K562 (cell line): ENCODE results near the gene ACOT7. TPM values are rescaled to one million over a fixed set of nuclear protein-coding genes. Genes with fewer than 3 reads are reported as not detected.
"Not testable (repeated sequence)": the region's sequence is repeated elsewhere in the genome, so short reads cannot be mapped to it uniquely, and the experiment has no call there.

Source experiments
- CBFA2T2 ChIP-seq: fragments of 450-650 bp; conservative IDR thresholded peaks from 2 replicates; pipeline ENCODE4 v1.6.1; 2017; ENCODE audit warnings: mild to moderate bottlenecking
- CREB1 ChIP-seq, 2 experiments: sonication (generic) in 1 of 2; formaldehyde crosslinking in 1 of 2; IDR thresholded peaks; 2 replicates each; pipeline versions ENCODE4 v1.6.1 to v1.8.0; 2012 to 2022; ENCODE audit warnings: inconsistent platforms in 1 of 2, mild to moderate bottlenecking in 1 of 2, missing genetic modification reagents in 1 of 2, moderate library complexity in 1 of 2
- JUND ChIP-seq, 2 experiments: IDR thresholded peaks; 2 replicates in 1 of 2; 3 replicates in 1 of 2; pipeline ENCODE4 v1.6.1; 2011; ENCODE audit warnings: borderline replicate concordance in 2 of 2, low read depth in 2 of 2, low read length in 2 of 2, improper control_type of control experiment in 1 of 2, missing biosample characterization in 1 of 2, missing genetic modification characterization in 1 of 2, missing genetic modification reagents in 1 of 2
- NCOR1 ChIP-seq: fragments of 450-650 bp; IDR thresholded peaks from 2 replicates; pipeline ENCODE4 v1.6.1; 2016; ENCODE audit warnings: mild to moderate bottlenecking, moderate library complexity
- POLR2AphosphoS5 ChIP-seq: IDR thresholded peaks from 2 replicates; pipeline ENCODE4 v1.6.1; 2011; ENCODE audit warnings: mild to moderate bottlenecking, low read depth, low read length, moderate library complexity; ENCODE audit not compliant: control insufficient read depth, insufficient read depth
- polyA plus RNA-seq, 8 experiments: library from polyadenylated mRNA; depleted of rRNA in 4 of 8; stranded (reverse) in 5 of 8; unstranded in 3 of 8; fragments of >200 nt; fragmentation: Nextera tagmentation in 2 of 8; fragmentation: Illumina TruSeq in 1 of 8; extraction: Ambion mirVana in 2 of 8; extraction: Trizol in 1 of 8; gene quantifications; 2 replicates each; pipeline versions ENCODE4 v1.2.1 to v1.2.3, GENCODE V29; 2011 to 2014; ENCODE audit warnings: inconsistent platforms in 1 of 8, missing spikeins in 1 of 8
- total RNA-seq, 7 experiments: library from RNA; depleted of rRNA in 6 of 7; stranded (reverse); fragments of >200 nt in 6 of 7; fragmentation: Illumina TruSeq in 2 of 7; extraction: Trizol in 2 of 7; gene quantifications; 2 replicates each; pipeline versions ENCODE4 v1.2.1 to v1.2.3, GENCODE V29; 2011 to 2021; ENCODE audit warnings: low replicate concordance in 1 of 7
- TF ChIP-seq, protein P1 (sequence below): fragments of 200-800 bp; sonication (Bioruptor generic); IDR thresholded peaks from 2 replicates; pipeline ENCODE4 v1.6.1; 2017; ENCODE audit warnings: missing genetic modification characterization, missing compliant biosample characterization
- TF ChIP-seq, protein P2 (sequence below), 2 experiments: fragments of 450-650 bp; conservative IDR thresholded peaks; 2 replicates each; pipeline ENCODE4 v1.6.1; 2017; ENCODE audit warnings: mild to moderate bottlenecking in 2 of 2, moderate library complexity in 2 of 2
- TF ChIP-seq, protein P3 (sequence below): sonication (generic); formaldehyde crosslinking; IDR thresholded peaks from 2 replicates; pipeline ENCODE4 v1.9.0; 2022; ENCODE audit warnings: mild to moderate bottlenecking, missing genetic modification reagents

ACOT7 gene
- total and polyA plus RNA-seq, 9 of the 15 experiments (the other 6 are each of a cell fraction or from before 2014, with no cell fraction given): 7.0 to 92.6 (median 37.2) TPM

DNA sequence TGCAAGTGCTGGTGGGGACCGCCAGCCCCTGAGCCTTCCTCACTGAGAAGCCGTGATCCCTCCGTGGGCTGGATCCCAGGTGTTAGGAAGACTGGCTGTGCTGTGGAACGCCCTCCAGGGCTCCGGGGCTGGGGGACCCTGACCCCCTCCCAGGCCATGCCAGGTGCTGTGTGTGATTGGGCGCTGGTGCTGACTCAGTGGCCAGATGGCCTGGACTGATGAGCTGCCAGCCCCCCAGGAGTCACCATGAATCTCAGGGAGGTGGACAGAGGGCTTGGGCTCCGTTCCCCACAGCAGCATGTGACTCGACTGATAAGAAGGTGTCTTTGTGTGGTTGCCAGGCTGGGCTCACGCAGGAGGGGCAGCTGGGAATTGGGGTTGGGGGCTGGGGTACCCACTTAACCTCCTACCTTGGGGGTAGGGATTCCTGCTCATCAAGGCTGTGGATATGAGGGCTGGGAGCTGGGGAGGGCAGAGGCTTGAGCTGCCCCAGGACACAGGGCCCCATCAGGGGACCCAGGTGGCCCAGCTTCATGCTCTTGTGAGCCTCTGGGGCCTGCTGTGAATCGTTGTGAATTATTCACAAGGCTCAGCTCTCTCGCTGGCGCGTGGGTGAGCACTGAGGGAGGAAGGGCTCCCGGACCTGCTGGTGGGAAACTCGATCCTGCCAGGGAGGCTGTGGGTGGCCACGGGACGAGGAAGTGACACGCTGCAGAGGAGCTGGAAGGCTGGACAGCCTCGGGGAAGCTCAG, 36.3 kb upstream of the ACOT7 start (continued):
- TF ChIP-seq CREB1 (IDR thresholded peaks at IDR 0.05) (peak; percentile 26; the same call in 1 of the 2 replicates), CBFA2T2 (peak; percentile 97), POLR2AphosphoS5 (peak; percentile 61), JUND (IDR thresholded peaks at IDR 0.05; ENCODE audit: borderline replicate concordance, low read depth, low read length) (peak; percentile 71), NCOR1 (peak; percentile 94; the same call in 1 of the 2 replicates)
- TF ChIP-seq CREB1 (CRISPR knock-in tag; IDR thresholded peaks at IDR 0.05); JUND (tag; IDR thresholded peaks at IDR 0.05; ENCODE audit: borderline replicate concordance, low read depth, low read length): not testable (repeated sequence)
- TF ChIP-seq, protein P1, sequence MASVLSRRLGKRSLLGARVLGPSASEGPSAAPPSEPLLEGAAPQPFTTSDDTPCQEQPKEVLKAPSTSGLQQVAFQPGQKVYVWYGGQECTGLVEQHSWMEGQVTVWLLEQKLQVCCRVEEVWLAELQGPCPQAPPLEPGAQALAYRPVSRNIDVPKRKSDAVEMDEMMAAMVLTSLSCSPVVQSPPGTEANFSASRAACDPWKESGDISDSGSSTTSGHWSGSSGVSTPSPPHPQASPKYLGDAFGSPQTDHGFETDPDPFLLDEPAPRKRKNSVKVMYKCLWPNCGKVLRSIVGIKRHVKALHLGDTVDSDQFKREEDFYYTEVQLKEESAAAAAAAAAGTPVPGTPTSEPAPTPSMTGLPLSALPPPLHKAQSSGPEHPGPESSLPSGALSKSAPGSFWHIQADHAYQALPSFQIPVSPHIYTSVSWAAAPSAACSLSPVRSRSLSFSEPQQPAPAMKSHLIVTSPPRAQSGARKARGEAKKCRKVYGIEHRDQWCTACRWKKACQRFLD (CRISPR knock-in tag): 0 out of 2 replicates have a peak, but pooled peaks have one; percentile 23
- TF ChIP-seq, protein P2, sequence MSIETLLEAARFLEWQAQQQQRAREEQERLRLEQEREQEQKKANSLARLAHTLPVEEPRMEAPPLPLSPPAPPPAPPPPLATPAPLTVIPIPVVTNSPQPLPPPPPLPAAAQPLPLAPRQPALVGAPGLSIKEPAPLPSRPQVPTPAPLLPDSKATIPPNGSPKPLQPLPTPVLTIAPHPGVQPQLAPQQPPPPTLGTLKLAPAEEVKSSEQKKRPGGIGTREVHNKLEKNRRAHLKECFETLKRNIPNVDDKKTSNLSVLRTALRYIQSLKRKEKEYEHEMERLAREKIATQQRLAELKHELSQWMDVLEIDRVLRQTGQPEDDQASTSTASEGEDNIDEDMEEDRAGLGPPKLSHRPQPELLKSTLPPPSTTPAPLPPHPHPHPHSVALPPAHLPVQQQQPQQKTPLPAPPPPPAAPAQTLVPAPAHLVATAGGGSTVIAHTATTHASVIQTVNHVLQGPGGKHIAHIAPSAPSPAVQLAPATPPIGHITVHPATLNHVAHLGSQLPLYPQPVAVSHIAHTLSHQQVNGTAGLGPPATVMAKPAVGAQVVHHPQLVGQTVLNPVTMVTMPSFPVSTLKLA (conservative IDR thresholded peaks at IDR 0.05): peak in 1 of 2 experiments; percentile 41; a peak in 1 of 4 replicates
- TF ChIP-seq, protein P3, sequence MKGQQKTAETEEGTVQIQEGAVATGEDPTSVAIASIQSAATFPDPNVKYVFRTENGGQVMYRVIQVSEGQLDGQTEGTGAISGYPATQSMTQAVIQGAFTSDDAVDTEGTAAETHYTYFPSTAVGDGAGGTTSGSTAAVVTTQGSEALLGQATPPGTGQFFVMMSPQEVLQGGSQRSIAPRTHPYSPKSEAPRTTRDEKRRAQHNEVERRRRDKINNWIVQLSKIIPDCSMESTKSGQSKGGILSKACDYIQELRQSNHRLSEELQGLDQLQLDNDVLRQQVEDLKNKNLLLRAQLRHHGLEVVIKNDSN: peak; percentile 72
